ENCODE data around the gene CD164. TPM values are rescaled to one million over a fixed set of nuclear protein-coding genes. Genes with fewer than 3 reads are reported as not detected.

CD164 gene
- total and polyA plus RNA-seq, 2 of the 13 experiments (the other 11 are each of a cell fraction or from before 2014, with no cell fraction given): 222 to 293 TPM

DNA sequence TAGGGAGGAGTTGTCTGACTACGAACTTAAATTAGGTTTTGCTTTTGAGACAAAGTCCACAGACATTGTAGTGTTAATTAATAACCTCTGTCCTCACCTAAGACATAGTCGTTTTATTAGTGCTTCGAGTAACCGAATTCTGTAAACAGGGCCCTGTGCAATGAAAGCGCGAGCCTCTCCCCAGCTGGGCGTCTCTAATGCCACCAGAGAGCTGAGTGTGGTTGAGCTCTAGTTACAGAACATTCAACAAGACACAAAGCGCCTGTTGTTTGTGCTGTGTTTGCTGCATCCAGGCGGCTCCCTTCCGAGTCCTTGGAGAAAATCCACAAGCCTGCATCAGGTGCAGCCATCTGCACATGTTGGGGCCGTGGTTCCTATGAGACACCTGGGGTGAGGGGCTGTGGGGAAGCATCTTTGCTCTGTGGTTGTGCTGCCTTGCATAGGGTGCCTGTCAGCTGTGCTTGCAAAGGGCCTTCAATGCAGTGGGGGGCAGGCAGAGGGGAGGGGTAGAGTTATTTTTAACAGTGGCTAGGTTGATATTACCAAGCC lies 63.9 kb downstream of the CD164 start (continued):
- TF ChIP-seq, protein P1, sequence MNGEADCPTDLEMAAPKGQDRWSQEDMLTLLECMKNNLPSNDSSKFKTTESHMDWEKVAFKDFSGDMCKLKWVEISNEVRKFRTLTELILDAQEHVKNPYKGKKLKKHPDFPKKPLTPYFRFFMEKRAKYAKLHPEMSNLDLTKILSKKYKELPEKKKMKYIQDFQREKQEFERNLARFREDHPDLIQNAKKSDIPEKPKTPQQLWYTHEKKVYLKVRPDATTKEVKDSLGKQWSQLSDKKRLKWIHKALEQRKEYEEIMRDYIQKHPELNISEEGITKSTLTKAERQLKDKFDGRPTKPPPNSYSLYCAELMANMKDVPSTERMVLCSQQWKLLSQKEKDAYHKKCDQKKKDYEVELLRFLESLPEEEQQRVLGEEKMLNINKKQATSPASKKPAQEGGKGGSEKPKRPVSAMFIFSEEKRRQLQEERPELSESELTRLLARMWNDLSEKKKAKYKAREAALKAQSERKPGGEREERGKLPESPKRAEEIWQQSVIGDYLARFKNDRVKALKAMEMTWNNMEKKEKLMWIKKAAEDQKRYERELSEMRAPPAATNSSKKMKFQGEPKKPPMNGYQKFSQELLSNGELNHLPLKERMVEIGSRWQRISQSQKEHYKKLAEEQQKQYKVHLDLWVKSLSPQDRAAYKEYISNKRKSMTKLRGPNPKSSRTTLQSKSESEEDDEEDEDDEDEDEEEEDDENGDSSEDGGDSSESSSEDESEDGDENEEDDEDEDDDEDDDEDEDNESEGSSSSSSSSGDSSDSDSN (CRISPR knock-in tag; IDR thresholded peaks at IDR 0.05): 0 out of 2 replicates have a peak, but pooled peaks have one; percentile 34
- 0 out of 2 replicates have a peak, but pooled peaks have one; percentile 44 for TF ChIP-seq ZNF598 (CRISPR knock-in tag; IDR thresholded peaks at IDR 0.05; ENCODE audit: borderline replicate concordance)
- TF ChIP-seq, protein P2, sequence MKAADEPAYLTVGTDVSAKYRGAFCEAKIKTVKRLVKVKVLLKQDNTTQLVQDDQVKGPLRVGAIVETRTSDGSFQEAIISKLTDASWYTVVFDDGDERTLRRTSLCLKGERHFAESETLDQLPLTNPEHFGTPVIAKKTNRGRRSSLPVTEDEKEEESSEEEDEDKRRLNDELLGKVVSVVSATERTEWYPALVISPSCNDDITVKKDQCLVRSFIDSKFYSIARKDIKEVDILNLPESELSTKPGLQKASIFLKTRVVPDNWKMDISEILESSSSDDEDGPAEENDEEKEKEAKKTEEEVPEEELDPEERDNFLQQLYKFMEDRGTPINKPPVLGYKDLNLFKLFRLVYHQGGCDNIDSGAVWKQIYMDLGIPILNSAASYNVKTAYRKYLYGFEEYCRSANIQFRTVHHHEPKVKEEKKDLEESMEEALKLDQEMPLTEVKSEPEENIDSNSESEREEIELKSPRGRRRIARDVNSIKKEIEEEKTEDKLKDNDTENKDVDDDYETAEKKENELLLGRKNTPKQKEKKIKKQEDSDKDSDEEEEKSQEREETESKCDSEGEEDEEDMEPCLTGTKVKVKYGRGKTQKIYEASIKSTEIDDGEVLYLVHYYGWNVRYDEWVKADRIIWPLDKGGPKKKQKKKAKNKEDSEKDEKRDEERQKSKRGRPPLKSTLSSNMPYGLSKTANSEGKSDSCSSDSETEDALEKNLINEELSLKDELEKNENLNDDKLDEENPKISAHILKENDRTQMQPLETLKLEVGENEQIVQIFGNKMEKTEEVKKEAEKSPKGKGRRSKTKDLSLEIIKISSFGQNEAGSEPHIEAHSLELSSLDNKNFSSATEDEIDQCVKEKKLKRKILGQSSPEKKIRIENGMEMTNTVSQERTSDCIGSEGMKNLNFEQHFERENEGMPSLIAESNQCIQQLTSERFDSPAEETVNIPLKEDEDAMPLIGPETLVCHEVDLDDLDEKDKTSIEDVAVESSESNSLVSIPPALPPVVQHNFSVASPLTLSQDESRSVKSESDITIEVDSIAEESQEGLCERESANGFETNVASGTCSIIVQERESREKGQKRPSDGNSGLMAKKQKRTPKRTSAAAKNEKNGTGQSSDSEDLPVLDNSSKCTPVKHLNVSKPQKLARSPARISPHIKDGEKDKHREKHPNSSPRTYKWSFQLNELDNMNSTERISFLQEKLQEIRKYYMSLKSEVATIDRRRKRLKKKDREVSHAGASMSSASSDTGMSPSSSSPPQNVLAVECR (CRISPR knock-in tag; IDR thresholded peaks at IDR 0.05; ENCODE audit: borderline replicate concordance): peak; percentile 47; the same call in 1 of the 2 replicates
- TF ChIP-seq HNF4A (CRISPR knock-in tag; IDR thresholded peaks at IDR 0.05): peak; percentile 43
- TF ChIP-seq, protein P3, sequence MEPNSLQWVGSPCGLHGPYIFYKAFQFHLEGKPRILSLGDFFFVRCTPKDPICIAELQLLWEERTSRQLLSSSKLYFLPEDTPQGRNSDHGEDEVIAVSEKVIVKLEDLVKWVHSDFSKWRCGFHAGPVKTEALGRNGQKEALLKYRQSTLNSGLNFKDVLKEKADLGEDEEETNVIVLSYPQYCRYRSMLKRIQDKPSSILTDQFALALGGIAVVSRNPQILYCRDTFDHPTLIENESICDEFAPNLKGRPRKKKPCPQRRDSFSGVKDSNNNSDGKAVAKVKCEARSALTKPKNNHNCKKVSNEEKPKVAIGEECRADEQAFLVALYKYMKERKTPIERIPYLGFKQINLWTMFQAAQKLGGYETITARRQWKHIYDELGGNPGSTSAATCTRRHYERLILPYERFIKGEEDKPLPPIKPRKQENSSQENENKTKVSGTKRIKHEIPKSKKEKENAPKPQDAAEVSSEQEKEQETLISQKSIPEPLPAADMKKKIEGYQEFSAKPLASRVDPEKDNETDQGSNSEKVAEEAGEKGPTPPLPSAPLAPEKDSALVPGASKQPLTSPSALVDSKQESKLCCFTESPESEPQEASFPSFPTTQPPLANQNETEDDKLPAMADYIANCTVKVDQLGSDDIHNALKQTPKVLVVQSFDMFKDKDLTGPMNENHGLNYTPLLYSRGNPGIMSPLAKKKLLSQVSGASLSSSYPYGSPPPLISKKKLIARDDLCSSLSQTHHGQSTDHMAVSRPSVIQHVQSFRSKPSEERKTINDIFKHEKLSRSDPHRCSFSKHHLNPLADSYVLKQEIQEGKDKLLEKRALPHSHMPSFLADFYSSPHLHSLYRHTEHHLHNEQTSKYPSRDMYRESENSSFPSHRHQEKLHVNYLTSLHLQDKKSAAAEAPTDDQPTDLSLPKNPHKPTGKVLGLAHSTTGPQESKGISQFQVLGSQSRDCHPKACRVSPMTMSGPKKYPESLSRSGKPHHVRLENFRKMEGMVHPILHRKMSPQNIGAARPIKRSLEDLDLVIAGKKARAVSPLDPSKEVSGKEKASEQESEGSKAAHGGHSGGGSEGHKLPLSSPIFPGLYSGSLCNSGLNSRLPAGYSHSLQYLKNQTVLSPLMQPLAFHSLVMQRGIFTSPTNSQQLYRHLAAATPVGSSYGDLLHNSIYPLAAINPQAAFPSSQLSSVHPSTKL (CRISPR knock-in tag; IDR thresholded peaks at IDR 0.05): peak; percentile 72
- TF ChIP-seq NFKB2 (CRISPR knock-in tag; IDR thresholded peaks at IDR 0.05; ENCODE audit: borderline replicate concordance): 0 out of 2 replicates have a peak, but pooled peaks have one; percentile 23
- TF ChIP-seq TBX3 (IDR thresholded peaks at IDR 0.05; ENCODE audit: borderline replicate concordance): peak; percentile 89; the same call in 1 of the 2 replicates
- peak; percentile 36; the same call in 1 of the 2 replicates for TF ChIP-seq ZFX (CRISPR knock-in tag; IDR thresholded peaks at IDR 0.05; ENCODE audit: low read depth)
- TF ChIP-seq PITX1 (CRISPR knock-in tag; IDR thresholded peaks at IDR 0.05): 0 out of 2 replicates have a peak, but pooled peaks have one; percentile 32
- TF ChIP-seq FOXA1 (IDR thresholded peaks at IDR 0.05): no peak
- peak; percentile 67 for TF ChIP-seq FOXA1 (CRISPR knock-in tag; IDR thresholded peaks at IDR 0.05)
- TF ChIP-seq TBP (CRISPR knock-in tag; IDR thresholded peaks at IDR 0.05): no peak
- TF ChIP-seq, protein P4, sequence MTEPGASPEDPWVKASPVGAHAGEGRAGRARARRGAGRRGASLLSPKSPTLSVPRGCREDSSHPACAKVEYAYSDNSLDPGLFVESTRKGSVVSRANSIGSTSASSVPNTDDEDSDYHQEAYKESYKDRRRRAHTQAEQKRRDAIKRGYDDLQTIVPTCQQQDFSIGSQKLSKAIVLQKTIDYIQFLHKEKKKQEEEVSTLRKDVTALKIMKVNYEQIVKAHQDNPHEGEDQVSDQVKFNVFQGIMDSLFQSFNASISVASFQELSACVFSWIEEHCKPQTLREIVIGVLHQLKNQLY (CRISPR knock-in tag; IDR thresholded peaks at IDR 0.05): no peak
- no peak for TF ChIP-seq CBX5 (CRISPR knock-in tag; IDR thresholded peaks at IDR 0.05; ENCODE audit: borderline replicate concordance)
- no peak for TF ChIP-seq ZNF713 (CRISPR knock-in tag; IDR thresholded peaks at IDR 0.05)
- TF ChIP-seq, protein P5, sequence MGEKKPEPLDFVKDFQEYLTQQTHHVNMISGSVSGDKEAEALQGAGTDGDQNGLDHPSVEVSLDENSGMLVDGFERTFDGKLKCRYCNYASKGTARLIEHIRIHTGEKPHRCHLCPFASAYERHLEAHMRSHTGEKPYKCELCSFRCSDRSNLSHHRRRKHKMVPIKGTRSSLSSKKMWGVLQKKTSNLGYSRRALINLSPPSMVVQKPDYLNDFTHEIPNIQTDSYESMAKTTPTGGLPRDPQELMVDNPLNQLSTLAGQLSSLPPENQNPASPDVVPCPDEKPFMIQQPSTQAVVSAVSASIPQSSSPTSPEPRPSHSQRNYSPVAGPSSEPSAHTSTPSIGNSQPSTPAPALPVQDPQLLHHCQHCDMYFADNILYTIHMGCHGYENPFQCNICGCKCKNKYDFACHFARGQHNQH (CRISPR knock-in tag; IDR thresholded peaks at IDR 0.05): peak; percentile 54; the same call in 1 of the 2 replicates
- peak; percentile 31; the same call in 1 of the 2 replicates for TF ChIP-seq SP5 (CRISPR knock-in tag; IDR thresholded peaks at IDR 0.05; ENCODE audit: borderline replicate concordance, low read depth)
- peak; percentile 15; the same call in 1 of the 2 replicates for TF ChIP-seq ZNF12 (CRISPR knock-in tag; IDR thresholded peaks at IDR 0.05)

Data from HepG2 (cell line).